GM21447 (cell line): ENCODE measurements around the gene ARHGAP25.
A peak's percentile ranks its signal among the peaks of the same experiment; 100 is the strongest.

Experiments
- ATAC-seq: cut with Tn5 transposase; IDR thresholded peaks from one replicate; pipeline ENCODE4 v1.9.1; 2021; ENCODE audit not compliant: unreplicated experiment

Gene ARHGAP25

GRCh38 chr2:68827666-68828065 lies 93.1 kb downstream of the ARHGAP25 start:
- no peak for ATAC-seq

- ATAC-seq: no peak
These were observed 94.5 kb downstream of the ARHGAP25 start for GRCh38 chr2:68828887-68829708.

- no peak for ATAC-seq
These were observed 95.1 kb downstream of the ARHGAP25 start for GRCh38 chr2:68829749-68830148.

- no peak for ATAC-seq
These were observed 97.1 kb downstream of the ARHGAP25 start for GRCh38 chr2:68831686-68832232.

GRCh38 chr2:68832233-68832869 lies 97.7 kb downstream of the ARHGAP25 start:
- peak; percentile 82 for ATAC-seq

- ATAC-seq: no peak
These were observed 98.6 kb downstream of the ARHGAP25 start for GRCh38 chr2:68833162-68833561.

- ATAC-seq: no peak
These were observed 100.2 kb downstream of the ARHGAP25 start for GRCh38 chr2:68834737-68835376.

GRCh38 chr2:68835621-68836020 lies 101.0 kb downstream of the ARHGAP25 start:
- no peak for ATAC-seq

GRCh38 chr2:68837164-68837860 lies 102.7 kb downstream of the ARHGAP25 start:
- ATAC-seq: no peak

- no peak for ATAC-seq
These were observed 103.3 kb downstream of the ARHGAP25 start for GRCh38 chr2:68837861-68838341.

- no peak for ATAC-seq
These were observed 104.0 kb downstream of the ARHGAP25 start for GRCh38 chr2:68838641-68839040.

GRCh38 chr2:68839260-68839833 lies 104.7 kb downstream of the ARHGAP25 start:
- no peak for ATAC-seq

GRCh38 chr2:68845043-68845442 lies 110.4 kb downstream of the ARHGAP25 start:
- no peak for ATAC-seq

- no peak for ATAC-seq
These were observed 111.5 kb downstream of the ARHGAP25 start for GRCh38 chr2:68846091-68846490.

- no peak for ATAC-seq
These were observed 113.1 kb downstream of the ARHGAP25 start for GRCh38 chr2:68847751-68848150.

- no peak for ATAC-seq
These were observed 115.0 kb downstream of the ARHGAP25 start for GRCh38 chr2:68849579-68850030.

- ATAC-seq: no peak
These were observed 115.9 kb downstream of the ARHGAP25 start for GRCh38 chr2:68850524-68850923.

- no peak for ATAC-seq
These were observed 118.4 kb downstream of the ARHGAP25 start for GRCh38 chr2:68853035-68853434.

GRCh38 chr2:68853915-68854314 lies 119.3 kb downstream of the ARHGAP25 start:
- no peak for ATAC-seq

- ATAC-seq: no peak
These were observed 119.9 kb downstream of the ARHGAP25 start for GRCh38 chr2:68854476-68854875.
